Measurements from ENCODE around the gene CD6. TPM values are rescaled to one million over a fixed set of nuclear protein-coding genes. Genes with fewer than 3 reads are reported as not detected.
"Not testable (repeated sequence)": the region's sequence is repeated elsewhere in the genome, so short reads cannot be mapped to it uniquely, and the experiment has no call there.

CD6 gene
- total RNA-seq, 3 donors from 2014 or later (not counting 1 experiment from before 2014, with no cell fraction given) = 18.9 to 111 (median 85.6) TPM

DNA sequence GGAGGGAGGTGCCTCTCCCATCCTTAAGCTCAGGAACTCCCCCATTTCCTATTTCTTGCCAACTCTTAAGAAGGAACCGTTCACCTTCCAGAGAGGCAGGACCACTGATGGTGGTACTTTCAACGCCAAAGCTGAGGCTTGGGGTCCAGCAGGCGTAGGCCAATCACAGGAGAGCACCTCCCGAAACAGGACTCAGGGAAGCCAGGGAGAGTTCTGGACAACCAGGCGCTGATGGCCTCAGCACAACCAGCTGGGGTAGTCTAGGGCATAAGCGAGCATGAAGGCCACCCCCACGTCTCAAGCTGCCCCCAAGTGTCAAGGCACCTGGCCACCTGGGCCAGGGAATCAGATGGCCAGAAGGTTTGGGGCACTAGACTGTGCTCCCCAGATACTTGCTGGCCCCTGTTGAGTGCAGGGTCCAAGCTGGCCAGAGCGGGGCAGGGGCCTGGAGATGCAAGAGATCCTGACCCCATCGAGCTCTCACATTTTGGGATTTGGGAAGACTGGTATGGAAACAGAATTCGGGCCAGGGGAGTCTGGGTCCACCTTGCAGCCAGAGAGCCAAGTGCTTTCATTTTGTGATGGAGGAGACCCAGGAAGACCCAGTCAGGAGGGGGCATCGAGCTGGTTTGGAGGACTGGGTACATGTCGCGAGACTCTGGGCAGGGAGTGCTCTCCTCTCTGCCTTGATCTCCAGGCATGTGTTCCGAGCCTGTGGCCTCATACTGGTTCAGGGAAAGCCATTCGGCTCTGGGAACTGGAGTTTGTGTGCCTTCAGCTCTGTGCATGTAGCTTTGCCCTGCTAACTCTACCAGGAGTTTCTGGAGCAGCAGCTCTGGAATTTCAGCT, 926 bp downstream of the CD6 start:
- H3K27ac Mint-ChIP-seq = peak overlapping the region; percentile 71 to 81
- no peak for ATAC-seq
- 68% methylated on average over 15 of the region's 15 CpGs for WGBS (ENCODE audit: insufficient coverage)
- Histone ChIP-seq H3K4me1 (ENCODE audit: control insufficient read depth, insufficient read depth, low read length) (peaks cover 51% of the 10 kb centered on the region), H3K36me3 (ENCODE audit: control insufficient read depth, insufficient read depth, low read length) (no peaks in the 10 kb centered on the region), H3K27ac (ENCODE audit: low read length) (peak overlapping the region; percentile 62), H3K27me3 (ENCODE audit: control insufficient read depth, insufficient read depth, low read length) (no peaks in the 10 kb centered on the region), H3K4me3 (ENCODE audit: low read length) (peak overlapping the region; percentile 55), H3K9me3 (ENCODE audit: control insufficient read depth, insufficient read depth, low read length) (no peaks in the 10 kb centered on the region)
- no peaks in the 10 kb centered on the region for H3K36me3 Mint-ChIP-seq
- TF ChIP-seq, protein P1, sequence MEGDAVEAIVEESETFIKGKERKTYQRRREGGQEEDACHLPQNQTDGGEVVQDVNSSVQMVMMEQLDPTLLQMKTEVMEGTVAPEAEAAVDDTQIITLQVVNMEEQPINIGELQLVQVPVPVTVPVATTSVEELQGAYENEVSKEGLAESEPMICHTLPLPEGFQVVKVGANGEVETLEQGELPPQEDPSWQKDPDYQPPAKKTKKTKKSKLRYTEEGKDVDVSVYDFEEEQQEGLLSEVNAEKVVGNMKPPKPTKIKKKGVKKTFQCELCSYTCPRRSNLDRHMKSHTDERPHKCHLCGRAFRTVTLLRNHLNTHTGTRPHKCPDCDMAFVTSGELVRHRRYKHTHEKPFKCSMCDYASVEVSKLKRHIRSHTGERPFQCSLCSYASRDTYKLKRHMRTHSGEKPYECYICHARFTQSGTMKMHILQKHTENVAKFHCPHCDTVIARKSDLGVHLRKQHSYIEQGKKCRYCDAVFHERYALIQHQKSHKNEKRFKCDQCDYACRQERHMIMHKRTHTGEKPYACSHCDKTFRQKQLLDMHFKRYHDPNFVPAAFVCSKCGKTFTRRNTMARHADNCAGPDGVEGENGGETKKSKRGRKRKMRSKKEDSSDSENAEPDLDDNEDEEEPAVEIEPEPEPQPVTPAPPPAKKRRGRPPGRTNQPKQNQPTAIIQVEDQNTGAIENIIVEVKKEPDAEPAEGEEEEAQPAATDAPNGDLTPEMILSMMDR (IDR thresholded peaks at IDR 0.05) = no peak
- H3K4me3 Mint-ChIP-seq = peak overlapping the region; percentile 89
- peak in 1 of 2 donors; percentile 65 for DNase-seq
- intact Hi-C loops (cut with micrococcal nuclease) = no loop called here
- H3K9me3 Mint-ChIP-seq = no peaks in the 10 kb centered on the region
- peaks cover 35 to 55% of the 10 kb centered on the region in 2 donors for H3K4me1 Mint-ChIP-seq
- peaks cover 0 to 7% of the 10 kb centered on the region in 2 donors for H3K27me3 Mint-ChIP-seq (ENCODE audit: low read depth in 2 of 2)

DNA sequence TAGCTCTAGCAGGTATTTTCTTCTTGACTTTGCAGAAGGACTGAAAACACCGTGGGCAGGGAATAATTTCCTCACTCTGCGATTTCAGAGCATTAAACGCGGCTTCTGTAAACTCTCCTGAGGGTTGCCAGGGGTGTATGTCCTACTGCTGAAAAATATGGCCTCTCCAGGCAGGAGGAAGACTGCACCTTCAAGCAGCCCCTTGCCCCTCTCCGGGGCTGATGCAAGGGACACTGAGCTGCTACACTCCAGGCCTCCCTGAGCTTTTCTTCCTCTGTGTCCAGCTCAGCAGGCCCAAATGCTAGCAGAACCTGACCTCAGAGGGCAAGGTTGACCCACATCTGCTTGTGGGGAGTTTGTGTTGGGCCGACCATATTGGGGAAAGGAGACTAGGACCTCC, 2.2 kb downstream of the CD6 start:
- peaks cover 64% of the 10 kb centered on the region for H3K4me1 ChIP-seq (ENCODE audit: control insufficient read depth, insufficient read depth, low read length)
- ATAC-seq (no peak), DNase-seq (no peak)
- intact Hi-C loops (cut with micrococcal nuclease) = no loop called here
- H3K27me3 ChIP-seq (ENCODE audit: control insufficient read depth, insufficient read depth, low read length) = no peaks in the 10 kb centered on the region
- TF ChIP-seq, protein P1 (IDR thresholded peaks at IDR 0.05) = no peak
- WGBS (ENCODE audit: insufficient coverage) = 77% methylated on average over 6 of the region's 6 CpGs
- H3K27ac Mint-ChIP-seq = peak overlapping the region in 1 of 2 donors; percentile 57
- peak overlapping the region; percentile 89 for H3K4me3 Mint-ChIP-seq
- no peaks in the 10 kb centered on the region for H3K9me3 ChIP-seq (ENCODE audit: control insufficient read depth, insufficient read depth, low read length)
- H3K36me3 Mint-ChIP-seq = no peaks in the 10 kb centered on the region
- peak overlapping the region; percentile 55 for H3K4me3 ChIP-seq (ENCODE audit: low read length)
- H3K4me1 Mint-ChIP-seq = peaks cover 38 to 68% of the 10 kb centered on the region in 2 donors
- H3K36me3 ChIP-seq (ENCODE audit: control insufficient read depth, insufficient read depth, low read length) = no peaks in the 10 kb centered on the region
- peaks cover 0 to 7% of the 10 kb centered on the region in 2 donors for H3K27me3 Mint-ChIP-seq (ENCODE audit: low read depth in 2 of 2)
- peak overlapping the region; percentile 53 for H3K27ac ChIP-seq (ENCODE audit: low read length)
- no peaks in the 10 kb centered on the region for H3K9me3 Mint-ChIP-seq

DNA sequence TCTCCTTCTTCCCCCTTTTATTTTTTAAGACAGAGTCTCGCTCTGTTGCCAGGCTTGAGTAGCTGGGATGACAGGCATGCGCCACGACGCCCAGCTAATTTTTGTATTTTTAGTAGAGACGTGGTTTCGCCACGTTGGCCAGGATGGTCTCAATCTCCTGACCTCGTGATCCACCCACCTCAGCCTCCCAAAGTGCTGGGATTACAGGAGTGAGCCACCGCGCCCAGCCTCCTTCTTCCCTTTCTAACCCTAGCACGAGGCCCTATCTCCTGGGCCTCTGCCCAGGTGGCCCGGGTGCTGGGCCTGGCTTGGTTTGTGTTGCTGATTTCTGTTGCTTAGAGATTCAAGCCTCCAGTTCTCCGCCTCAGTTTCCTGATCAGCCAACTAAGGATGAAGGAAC, 2.8 kb downstream of the CD6 start:
- not testable (repeated sequence) for H3K4me3 ChIP-seq (ENCODE audit: low read length); ATAC-seq

DNA sequence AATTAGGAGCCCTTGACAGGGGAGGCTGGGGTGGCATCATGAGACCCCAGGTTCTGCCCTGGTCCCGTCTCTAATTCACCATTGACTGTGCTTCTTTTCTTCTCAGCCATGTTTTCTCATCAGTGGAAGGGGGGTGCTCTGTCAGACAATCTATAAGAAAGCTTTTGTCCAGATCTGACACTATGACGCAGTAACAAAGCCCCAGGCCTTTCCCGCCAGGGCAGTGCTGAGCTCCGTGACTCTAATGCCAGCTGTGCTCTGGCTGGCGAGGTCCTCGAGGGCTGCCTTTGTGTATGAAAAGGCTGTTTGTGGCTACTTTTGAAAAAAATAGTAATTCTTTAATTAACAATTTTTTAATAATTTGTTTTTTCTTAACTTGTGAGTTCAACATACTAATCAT, 3.2 kb downstream of the CD6 start:
- H3K4me1 Mint-ChIP-seq = peaks cover 44 to 74% of the 10 kb centered on the region in 2 donors
- no peaks in the 10 kb centered on the region for H3K36me3 Mint-ChIP-seq
- ATAC-seq (no peak), DNase-seq (peak in 1 of 2 donors; percentile 51)
- Histone ChIP-seq H3K4me1 (ENCODE audit: control insufficient read depth, insufficient read depth, low read length) (peaks cover 75% of the 10 kb centered on the region), H3K27ac (ENCODE audit: low read length) (peak overlapping the region; percentile 53), H3K36me3 (ENCODE audit: control insufficient read depth, insufficient read depth, low read length) (no peaks in the 10 kb centered on the region), H3K9me3 (ENCODE audit: control insufficient read depth, insufficient read depth, low read length) (no peaks in the 10 kb centered on the region), H3K27me3 (ENCODE audit: control insufficient read depth, insufficient read depth, low read length) (no peaks in the 10 kb centered on the region), H3K4me3 (ENCODE audit: low read length) (no peak overlapping the region)
- TF ChIP-seq, protein P1 (IDR thresholded peaks at IDR 0.05) = no peak
- no peaks in the 10 kb centered on the region for H3K9me3 Mint-ChIP-seq
- intact Hi-C loops (cut with micrococcal nuclease) = no loop called here
- H3K27ac Mint-ChIP-seq = peak overlapping the region in 1 of 2 donors; percentile 38
- H3K27me3 Mint-ChIP-seq (ENCODE audit: low read depth in 2 of 2) = peaks cover 0 to 3% of the 10 kb centered on the region in 2 donors
- WGBS (ENCODE audit: insufficient coverage) = 79% methylated on average over 6 of the region's 6 CpGs
- peak overlapping the region; percentile 58 for H3K4me3 Mint-ChIP-seq

More for the DNA sequence above, 2.8 kb downstream of the CD6 start:
- H3K9me3 Mint-ChIP-seq; H3K36me3 ChIP-seq (ENCODE audit: control insufficient read depth, insufficient read depth, low read length); H3K27me3 ChIP-seq (ENCODE audit: control insufficient read depth, insufficient read depth, low read length); intact Hi-C loops (cut with micrococcal nuclease); DNase-seq; H3K9me3 ChIP-seq (ENCODE audit: control insufficient read depth, insufficient read depth, low read length); H3K36me3 Mint-ChIP-seq; H3K27me3 Mint-ChIP-seq (ENCODE audit: low read depth in 2 of 2): not testable (repeated sequence)
- Mint-ChIP-seq H3K4me1 (peaks cover 44 to 74% of the 10 kb centered on the region in 2 donors), H3K4me3 (peak overlapping the region; percentile 58), H3K27ac (peak overlapping the region in 1 of 2 donors; percentile 57)
- H3K27ac ChIP-seq (ENCODE audit: low read length) = peak overlapping the region; percentile 53
- WGBS (ENCODE audit: insufficient coverage) = 71% methylated on average over 12 of the region's 13 CpGs
- peaks cover 71% of the 10 kb centered on the region for H3K4me1 ChIP-seq (ENCODE audit: control insufficient read depth, insufficient read depth, low read length)
